Left ventricle myocardium inferior (tissue), 1 donor: ENCODE data around the gene PCNT. TPM values are rescaled to one million over a fixed set of nuclear protein-coding genes. Genes with fewer than 3 reads are reported as not detected.

Experiments used
- DNase-seq: peaks from one replicate; pipeline ENCODE4 v3.0.0-alpha.2; 2020
- H3K27ac ChIP-seq: fragments of 200-600 bp; replicated peaks from 2 replicates; pipeline ENCODE4 v1.8.0; 2021
- H3K27me3 ChIP-seq: fragments of 200-600 bp; 2 replicates; pipeline ENCODE4 v1.8.0; 2021; ENCODE audit warnings: low read depth
- H3K36me3 ChIP-seq: fragments of 200-600 bp; 2 replicates; pipeline ENCODE4 v1.8.0; 2021
- H3K4me1 ChIP-seq: fragments of 200-600 bp; 2 replicates; pipeline ENCODE4 v1.8.0; 2021
- H3K4me3 ChIP-seq: fragments of 200-600 bp; 2 replicates; pipeline ENCODE4 v1.8.0; 2021; ENCODE audit warnings: mild to moderate bottlenecking, moderate library complexity
- H3K9me3 ChIP-seq: fragments of 200-600 bp; replicated peaks from 2 replicates; pipeline ENCODE4 v1.8.0; 2021
- CTCF ChIP-seq: fragments of 200-600 bp; IDR thresholded peaks from 2 replicates; pipeline ENCODE4 v1.8.0; 2021; ENCODE audit warnings: antibody characterized with exemption, mild to moderate bottlenecking, borderline replicate concordance
- intact Hi-C: fragments of 100-400 bp; cut with micrococcal nuclease; formaldehyde crosslinking; loops from one replicate; pipeline ENCODE4 v1.11.0; 2022
- total RNA-seq: library from RNA; stranded (reverse); fragmentation: NEBNext Ultra II Directional; extraction: Animal tissue kit (Norgen Biotek cat#: 25700); gene quantifications from one replicate; pipeline ENCODE4 v1.2.1, GENCODE V29; 2021
- donor health status: DM: no; HTN: yes; CAD: no; lungs with severe emphysema.

PCNT gene
- total RNA-seq, 1 donor from 2014 or later, result 36.3 TPM

GRCh38 chr21:46350571-46350970 lies 26.6 kb downstream of the PCNT start:
- no peaks in the 10 kb centered on the region for H3K9me3 ChIP-seq
- peaks cover 95% of the 10 kb centered on the region for H3K36me3 ChIP-seq
- TF ChIP-seq CTCF, result no peak
- intact Hi-C loops, result no loop called here
- H3K4me3 ChIP-seq, result no peak overlapping the region
- no peak overlapping the region for H3K27ac ChIP-seq
- no peaks in the 10 kb centered on the region for H3K27me3 ChIP-seq
- peaks cover 17% of the 10 kb centered on the region for H3K4me1 ChIP-seq
- DNase-seq, result no peak

- no peak overlapping the region for H3K4me3 ChIP-seq
- intact Hi-C loops, result no loop called here
- H3K36me3 ChIP-seq, result peaks cover 96% of the 10 kb centered on the region
- no peak for TF ChIP-seq CTCF
- no peaks in the 10 kb centered on the region for H3K27me3 ChIP-seq
- no peak overlapping the region for H3K27ac ChIP-seq
- peaks cover 17% of the 10 kb centered on the region for H3K4me1 ChIP-seq
- no peaks in the 10 kb centered on the region for H3K9me3 ChIP-seq
- DNase-seq, result no peak
Measured at GRCh38 chr21:46350981-46351380, 27.0 kb downstream of the PCNT start.

GRCh38 chr21:46351476-46352163 lies 27.7 kb downstream of the PCNT start:
- H3K36me3 ChIP-seq, result peaks cover 96% of the 10 kb centered on the region
- no peak for TF ChIP-seq CTCF
- no peaks in the 10 kb centered on the region for H3K9me3 ChIP-seq
- intact Hi-C loops, result no loop called here
- no peak overlapping the region for H3K4me3 ChIP-seq
- H3K27ac ChIP-seq, result no peak overlapping the region
- no peaks in the 10 kb centered on the region for H3K27me3 ChIP-seq
- no peak for DNase-seq
- H3K4me1 ChIP-seq, result peaks cover 17% of the 10 kb centered on the region

GRCh38 chr21:46352164-46352515 lies 28.2 kb downstream of the PCNT start:
- Histone ChIP-seq H3K9me3 (no peaks in the 10 kb centered on the region), H3K4me1 (peaks cover 13% of the 10 kb centered on the region), H3K27me3 (no peaks in the 10 kb centered on the region), H3K36me3 (peaks cover 96% of the 10 kb centered on the region), H3K4me3 (no peak overlapping the region), H3K27ac (no peak overlapping the region)
- TF ChIP-seq CTCF, result no peak
- no peak for DNase-seq
- intact Hi-C loops, result no loop called here

- no peak for DNase-seq
- H3K27ac ChIP-seq, result no peak overlapping the region
- H3K4me3 ChIP-seq, result no peak overlapping the region
- peaks cover 96% of the 10 kb centered on the region for H3K36me3 ChIP-seq
- H3K4me1 ChIP-seq, result peaks cover 6% of the 10 kb centered on the region
- intact Hi-C loops, result no loop called here
- no peaks in the 10 kb centered on the region for H3K9me3 ChIP-seq
- no peaks in the 10 kb centered on the region for H3K27me3 ChIP-seq
- no peak for TF ChIP-seq CTCF
Measured at GRCh38 chr21:46352913-46353312, 29.0 kb downstream of the PCNT start.

- Histone ChIP-seq H3K9me3 (no peaks in the 10 kb centered on the region), H3K4me3 (no peak overlapping the region), H3K27me3 (no peaks in the 10 kb centered on the region), H3K27ac (no peak overlapping the region), H3K36me3 (peaks cover 97% of the 10 kb centered on the region), H3K4me1 (no peaks in the 10 kb centered on the region)
- intact Hi-C loops, result no loop called here
- DNase-seq, result no peak
- TF ChIP-seq CTCF, result no peak
Measured at GRCh38 chr21:46354046-46354445, 30.1 kb downstream of the PCNT start.
